Globus pallidus (tissue), 1 donor: Measurements from ENCODE around the gene RTN4.

Source experiments
- DNase-seq: peaks from one replicate; pipeline ENCODE4 v3.0.0-alpha.2; 2015; ENCODE audit warnings: low spot score

Gene RTN4

DNA sequence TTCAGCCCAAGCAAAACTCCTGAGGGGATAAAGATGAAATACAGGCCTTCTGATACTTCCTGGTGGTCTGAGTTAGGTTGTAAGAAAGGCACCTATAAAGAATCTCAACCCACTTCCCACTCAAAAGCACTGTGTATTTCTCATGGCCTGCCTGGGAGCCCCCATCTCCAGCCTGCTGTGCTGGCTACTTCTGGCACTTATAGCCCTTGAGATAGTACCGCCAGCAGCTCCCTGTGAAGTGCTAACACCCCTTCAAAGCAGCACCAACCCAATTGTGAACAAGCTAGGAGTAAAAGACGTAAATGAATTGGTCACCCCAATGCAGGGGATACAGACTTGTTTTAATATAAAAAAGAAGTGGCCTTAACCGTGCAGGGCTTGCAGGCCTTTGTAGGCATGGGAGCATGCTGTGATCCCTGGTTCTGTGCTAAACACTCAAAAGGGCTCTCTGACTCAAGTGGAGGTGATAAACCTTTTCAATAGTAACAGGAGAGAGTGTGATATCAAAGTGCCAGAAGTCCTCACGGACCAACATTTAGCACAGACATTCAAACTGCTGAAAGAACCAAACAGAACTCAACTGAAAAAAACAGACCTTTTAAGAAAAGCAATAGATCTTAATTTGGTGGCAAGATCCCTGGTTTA lies 80.8 kb downstream of the RTN4 start:
- no peak for DNase-seq

DNA sequence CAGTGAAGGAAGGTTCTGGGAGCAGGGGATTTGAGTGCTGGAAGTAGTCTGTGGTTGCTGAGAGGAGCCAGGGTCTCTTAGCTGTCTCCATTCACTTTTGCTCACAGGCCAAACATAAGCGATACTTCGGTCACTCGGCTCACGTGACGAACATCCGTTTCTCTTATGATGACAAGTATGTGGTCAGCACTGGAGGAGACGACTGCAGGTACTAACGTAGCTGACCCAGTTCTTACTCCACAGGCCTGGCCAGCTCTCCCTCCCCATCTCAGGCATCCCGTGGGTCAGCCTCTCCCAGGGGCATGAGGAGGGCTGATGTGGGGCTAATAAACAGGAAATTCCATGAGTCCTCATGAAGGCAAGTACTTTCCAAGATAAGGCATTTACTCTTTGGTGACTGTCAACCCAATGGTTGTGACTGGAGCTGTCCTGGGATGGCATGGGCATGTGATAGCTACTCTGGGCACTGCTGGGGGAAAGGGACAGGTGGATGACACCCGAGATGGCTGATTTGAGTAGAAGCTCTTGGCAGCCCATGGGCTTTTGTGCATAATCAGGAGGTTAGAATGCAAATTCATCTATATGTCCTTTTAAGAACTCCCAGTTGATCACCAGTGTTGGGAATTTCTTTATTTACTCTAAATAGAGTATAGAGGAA lies 81.6 kb downstream of the RTN4 start:
- no peak for DNase-seq

DNA sequence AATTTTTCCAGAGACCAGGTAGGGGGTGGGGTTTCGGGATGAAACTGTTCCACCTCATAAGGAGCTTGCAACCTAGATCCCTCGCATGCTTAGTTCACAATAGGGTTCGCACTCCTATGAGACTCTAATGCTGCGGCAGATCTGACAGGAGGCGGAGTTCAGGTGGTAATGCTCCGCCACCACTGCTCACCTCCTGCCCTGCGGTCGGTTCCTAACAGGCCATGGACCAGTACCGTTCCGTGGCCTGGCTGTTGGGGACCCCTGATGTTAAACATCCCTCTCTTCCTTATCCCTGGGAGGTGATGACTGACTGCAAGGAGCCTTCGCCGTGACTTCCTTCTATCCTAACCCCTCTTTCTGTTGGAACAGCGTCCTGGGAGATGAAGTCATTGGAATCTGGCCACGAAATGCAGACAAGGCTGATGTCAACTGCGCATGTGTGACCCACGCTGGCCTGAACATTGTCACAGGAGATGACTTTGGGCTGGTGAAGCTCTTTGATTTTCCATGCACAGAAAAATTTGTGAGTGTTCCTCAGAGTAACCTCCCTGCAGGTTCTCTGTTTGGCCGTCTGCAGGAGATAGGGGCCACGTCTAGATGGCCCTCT lies 82.4 kb downstream of the RTN4 start:
- DNase-seq = peak; percentile 45

DNA sequence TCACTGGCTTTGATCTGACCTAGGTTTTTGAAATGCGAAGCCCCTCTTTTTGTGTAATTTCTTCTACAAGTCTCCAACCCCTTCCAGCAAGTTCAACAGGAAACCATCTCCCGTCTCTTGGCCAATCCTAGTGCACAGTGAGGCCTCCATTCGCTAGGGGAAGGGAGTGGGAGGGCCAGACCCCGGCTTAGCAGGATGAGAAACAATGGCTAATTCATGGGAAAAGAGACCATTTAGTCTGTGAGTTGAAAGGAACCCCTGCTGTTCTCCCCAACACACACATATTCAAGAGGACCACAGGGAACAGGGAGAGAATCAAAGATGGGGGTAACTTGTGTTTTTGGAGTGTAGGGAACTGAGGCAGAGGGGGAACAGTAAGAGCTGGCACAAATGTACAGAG lies 83.0 kb downstream of the RTN4 start:
- peak; percentile 63 for DNase-seq

DNA sequence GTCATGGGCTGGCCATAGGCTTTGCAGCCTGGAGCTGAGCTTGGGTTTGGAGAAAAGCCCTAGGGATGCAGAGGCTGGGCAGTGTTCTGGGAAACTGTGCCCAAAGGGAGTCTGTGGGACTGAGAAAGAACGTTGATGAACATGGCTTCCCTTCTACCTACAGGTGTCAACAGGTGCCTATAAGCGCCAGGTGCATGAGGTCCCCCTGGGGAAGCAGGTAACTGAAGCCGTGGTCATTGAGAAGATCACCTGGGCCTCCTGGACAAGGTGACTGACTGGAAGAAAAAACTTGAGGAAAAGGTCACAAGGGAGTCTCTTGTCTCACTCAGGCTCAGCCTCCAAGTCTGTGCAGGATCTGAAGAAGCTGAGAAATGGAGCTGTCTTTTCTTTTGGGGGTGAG lies 83.4 kb downstream of the RTN4 start:
- DNase-seq = no peak

DNA sequence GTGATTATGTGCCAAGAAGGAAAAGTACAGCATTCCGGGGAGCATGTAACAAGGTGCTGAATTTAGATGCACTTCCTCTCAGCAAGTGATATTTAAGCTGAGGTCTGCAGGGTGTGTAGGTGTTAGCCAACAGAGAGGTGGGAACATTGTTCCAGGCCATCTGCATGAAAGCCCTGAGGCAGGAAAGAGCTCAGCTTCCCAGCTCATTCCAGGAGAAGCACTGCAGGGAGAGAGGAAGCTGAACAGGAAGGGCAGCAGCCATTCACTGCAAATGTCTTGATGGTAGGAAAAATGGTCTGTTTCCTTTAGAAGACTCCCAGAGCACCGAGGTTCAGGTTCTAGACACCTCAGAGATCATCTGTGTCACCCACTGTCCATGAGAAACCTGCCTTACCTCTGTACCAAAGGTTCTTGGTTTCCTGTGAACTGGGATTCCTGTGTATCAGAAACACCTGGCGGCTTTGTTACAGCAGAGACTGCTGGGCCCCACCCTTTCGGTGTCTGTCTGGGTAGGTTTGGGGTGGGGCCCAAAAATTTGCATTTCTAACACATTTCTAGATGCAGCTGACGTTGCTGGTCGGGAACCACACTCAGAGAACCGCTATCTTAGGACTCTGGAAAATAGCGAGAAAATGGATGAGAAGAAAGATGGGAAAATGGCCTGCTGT lies 84.0 kb downstream of the RTN4 start:
- DNase-seq = no peak

DNA sequence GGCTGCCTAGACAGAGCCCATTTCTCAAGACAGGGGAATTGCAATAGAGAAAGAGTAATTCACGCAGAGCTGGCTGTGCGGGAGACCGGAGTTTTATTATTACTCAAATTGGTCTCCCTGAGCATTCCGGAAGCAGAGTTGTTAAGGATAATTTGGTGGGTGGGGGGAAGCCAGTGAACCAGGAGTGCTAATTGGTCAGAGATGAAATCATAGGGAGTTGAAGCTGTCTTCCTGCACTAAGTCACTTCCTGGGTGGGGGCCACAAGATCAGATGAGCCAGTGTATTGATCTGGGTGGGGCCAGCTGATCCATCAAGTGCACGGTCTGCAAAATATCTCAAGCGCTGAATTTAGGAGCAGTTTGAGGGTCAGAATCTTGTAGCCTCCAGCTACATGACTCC lies 84.8 kb downstream of the RTN4 start:
- no peak for DNase-seq

DNA sequence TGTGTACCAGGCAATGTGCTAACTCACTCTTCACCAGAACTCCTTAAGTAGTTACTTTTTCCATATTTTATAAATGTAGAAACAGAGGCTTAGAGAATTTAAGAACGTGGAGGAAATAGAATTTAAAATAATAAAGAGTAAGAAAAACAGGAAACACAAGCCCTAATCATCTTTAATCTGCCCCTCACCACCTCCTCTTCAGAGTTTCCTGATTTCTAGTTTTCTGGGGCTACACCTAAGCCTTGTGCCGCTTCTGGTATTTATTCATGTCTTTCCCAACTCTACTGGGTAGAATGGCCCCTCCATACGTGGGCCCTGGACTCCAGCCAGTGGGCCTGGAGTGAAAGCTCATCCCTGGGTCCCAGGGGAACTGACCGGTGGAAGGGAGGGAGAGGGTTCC lies 85.4 kb downstream of the RTN4 start:
- DNase-seq = no peak

DNA sequence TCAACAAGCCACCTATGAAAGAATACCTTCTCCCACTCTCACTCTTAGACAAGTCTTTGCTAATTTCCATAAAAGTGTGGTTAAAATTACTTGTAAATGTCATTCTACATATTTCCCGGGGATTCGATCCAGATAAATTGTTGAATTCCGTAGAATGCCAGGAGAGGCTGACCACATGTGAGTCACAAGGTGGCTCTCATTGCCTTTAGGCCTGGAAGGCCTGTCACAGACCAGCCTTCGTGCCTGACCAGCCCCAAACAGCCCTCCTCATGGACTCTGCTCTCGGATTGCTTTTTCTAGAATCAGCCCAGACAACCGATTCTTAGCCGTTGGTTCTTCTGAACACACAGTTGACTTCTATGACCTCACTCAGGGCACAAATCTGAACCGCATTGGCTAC lies 86.0 kb downstream of the RTN4 start:
- no peak for DNase-seq

DNA sequence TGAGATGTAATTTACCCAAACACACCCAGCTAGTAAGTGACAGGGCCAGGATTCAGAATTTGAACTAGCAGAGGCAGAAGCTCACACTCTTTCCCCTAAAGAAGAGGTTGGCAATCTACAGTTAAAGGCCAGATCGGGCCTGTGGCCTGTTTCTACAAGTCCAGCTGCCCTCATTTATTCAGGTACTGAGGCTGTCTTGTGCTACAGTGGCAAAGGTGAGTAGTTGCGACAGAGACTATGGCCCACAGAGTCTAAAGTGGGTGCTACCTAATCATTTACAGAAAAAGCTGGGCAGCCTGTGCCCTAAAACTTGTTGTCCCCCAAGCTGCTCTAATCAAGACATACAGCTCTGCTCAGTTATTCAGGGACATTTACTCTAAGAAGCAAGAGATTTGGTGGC lies 86.8 kb downstream of the RTN4 start:
- DNase-seq = no peak

DNA sequence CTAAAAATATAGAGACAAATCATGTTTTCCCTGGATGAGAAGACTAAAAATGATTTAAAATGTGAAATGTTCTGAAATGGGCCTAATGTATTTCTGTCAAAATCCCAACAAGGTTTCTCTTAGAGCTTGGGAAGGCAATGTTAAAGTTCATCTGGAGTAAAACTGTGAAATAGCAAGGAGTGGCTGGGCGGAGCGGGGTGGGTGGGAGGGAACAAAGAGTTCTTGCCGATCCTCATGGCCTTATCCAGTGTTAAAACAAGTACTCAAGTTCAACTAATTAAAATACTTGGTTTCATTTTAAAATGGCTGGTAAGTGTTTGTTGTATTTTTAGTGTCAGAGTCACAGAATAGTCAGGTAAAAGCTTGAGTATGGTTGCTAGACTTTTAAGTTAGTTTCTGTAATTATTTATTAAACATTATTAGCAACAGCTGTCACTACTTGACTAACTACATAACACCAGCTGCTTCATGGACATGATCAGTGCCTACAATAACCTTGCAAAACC lies 87.3 kb downstream of the RTN4 start:
- no peak for DNase-seq

DNA sequence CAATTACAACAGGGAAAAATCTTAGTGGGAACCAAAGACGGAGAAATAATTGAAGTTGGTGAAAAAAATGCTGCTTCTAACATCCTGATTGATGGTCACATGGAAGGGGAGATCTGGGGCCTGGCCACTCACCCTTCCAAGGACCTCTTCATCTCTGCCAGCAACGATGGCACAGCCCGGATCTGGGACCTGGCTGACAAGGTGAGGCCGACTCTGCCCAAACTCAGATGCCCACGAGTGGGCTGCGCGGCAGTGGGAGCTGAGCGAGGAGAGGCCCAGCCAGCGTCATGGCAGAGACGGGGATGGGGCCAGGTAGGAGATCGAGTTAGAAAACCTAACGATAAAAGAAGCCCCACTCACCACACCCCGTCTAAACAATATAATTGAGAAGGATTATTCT lies 87.7 kb downstream of the RTN4 start:
- DNase-seq = no peak

DNA sequence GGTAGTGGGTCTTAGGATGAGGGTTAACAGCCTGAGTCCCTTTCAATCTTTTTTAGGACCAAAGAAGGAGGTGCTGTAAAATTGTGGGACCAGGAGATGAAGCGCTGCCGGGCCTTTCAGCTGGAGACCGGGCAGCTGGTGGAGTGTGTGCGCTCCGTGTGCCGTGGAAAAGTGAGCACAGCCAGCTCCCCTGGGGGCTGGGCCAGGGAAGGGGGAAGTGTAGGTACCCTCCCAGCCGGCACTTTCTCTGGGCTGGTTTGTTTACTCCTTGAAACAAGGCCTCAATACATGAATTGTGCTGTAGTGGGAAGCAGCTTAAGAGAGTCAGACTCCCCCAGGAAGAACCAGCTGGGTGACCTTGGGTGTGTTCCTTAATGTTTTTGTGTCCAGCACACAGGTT lies 90.1 kb downstream of the RTN4 start:
- no peak for DNase-seq

DNA sequence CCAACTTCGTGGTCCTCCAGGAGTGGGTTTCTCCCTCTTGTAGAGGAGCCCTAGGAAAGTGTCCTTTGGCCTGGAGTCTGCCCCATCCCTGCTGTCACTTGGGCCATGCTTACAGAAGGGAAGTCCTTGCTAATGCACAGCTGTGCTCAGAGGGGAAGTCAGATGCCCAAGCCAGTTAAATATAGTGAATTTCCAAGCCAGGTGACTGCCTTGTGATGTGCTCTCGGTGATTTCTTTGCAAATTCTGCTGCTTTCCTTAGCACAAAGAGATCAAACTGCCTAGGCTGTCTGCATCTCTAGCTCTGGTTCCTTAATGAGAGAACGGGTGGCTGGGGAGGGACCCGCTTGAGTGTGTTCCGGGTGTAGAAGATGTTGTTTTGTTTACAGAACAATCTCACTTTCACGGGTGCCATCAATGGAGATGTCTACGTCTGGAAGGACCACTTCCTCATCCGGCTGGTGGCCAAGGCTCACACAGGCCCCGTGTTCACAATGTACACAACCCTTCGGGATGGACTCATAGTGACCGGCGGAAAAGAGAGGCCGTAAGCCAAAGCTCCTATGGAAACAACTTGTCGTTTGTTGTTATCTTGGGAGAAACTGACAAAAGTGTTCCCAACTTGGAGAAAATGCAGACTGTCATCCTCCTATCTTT lies 91.4 kb downstream of the RTN4 start:
- no peak for DNase-seq

DNA sequence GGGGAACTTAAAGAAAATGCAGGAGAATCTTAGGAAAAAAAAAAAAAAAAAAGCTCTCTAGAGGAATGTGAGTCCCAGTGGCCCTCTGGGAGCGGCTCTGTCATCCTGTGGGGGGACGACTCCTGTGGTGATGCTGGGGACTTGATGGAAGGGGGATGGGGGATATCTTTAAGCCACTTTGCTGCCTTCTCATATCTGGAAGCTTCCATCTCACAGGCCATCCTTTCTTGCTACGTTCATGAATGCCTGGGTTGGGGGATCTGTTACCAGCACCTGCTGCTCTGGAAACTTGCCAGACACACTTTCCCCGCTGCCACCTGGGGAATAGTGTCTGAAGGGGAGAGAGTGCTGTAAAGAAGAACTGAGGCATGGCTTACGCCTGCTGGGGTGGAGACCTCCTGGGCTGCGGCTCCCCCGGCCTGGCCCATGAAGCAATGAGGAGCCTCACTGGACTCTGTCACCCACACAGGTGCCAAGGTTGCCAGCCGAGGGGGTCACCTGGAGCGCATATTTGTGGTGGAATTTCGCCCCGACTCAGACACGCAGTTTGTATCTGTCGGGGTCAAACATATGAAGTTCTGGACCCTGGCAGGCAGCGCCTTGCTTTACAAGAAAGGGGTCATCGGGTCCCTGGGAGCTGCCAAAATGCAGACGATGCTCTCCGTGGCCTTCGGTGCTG lies 92.8 kb downstream of the RTN4 start:
- no peak for DNase-seq

DNA sequence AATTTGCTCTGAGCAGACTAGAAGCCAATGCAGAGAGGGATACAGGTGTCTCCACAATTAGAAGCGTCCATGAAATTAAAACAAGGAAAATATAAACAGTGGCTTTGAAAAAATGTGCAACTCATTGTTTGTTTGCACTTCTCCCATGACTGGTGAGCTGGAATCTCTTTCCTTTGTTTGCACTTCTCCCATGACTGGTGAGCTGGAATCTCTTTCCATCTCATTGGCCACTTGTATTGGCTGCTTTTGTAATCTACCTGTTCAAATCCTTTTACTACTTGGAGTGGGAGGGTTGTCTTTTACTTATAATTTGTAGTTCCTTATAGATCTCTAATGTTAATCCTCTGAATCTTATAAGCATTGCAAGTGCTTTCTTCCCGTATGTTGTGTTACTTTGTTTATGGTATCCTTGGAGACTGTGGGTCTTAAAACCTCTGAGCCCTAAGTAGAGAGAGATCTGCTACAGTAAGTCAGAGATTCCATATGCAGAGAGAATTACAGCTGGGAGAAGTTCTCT lies 94.1 kb downstream of the RTN4 start:
- no peak for DNase-seq

DNA sequence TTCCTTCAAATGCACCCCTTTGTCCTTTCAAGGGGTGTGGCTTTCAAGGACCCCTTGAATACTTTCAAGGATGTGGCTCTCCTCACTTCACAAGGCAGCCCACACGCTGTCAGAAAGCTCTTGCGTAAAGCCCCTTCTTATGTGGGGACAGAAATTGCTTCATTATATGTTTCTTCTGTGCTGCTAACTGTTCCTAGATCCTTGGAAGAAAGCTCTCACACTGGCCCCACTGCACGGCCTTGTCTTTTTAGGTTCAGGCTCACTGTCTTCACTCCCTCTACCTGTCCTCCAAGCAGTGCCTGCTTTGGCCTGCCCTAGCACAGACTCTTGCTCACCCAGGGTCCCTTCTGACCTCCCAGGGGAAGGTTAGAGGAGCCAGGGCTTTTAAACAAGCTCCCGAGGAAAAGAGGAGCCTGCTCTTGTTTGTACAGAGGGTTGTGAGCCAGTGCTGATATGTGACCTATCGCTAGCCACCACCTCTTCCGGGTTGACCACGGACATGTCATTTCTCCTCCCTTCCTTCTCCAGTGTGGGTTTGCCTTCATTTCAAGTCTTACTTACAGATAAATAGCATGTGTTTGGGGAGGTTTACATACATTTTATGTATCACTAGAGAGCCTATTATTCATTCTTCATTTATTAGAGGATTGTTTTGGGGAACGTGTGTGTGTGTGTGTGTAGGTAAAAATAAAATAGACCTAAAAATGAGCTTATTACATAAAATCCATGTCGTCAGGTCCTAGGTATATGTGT lies 94.7 kb downstream of the RTN4 start:
- DNase-seq = no peak

DNA sequence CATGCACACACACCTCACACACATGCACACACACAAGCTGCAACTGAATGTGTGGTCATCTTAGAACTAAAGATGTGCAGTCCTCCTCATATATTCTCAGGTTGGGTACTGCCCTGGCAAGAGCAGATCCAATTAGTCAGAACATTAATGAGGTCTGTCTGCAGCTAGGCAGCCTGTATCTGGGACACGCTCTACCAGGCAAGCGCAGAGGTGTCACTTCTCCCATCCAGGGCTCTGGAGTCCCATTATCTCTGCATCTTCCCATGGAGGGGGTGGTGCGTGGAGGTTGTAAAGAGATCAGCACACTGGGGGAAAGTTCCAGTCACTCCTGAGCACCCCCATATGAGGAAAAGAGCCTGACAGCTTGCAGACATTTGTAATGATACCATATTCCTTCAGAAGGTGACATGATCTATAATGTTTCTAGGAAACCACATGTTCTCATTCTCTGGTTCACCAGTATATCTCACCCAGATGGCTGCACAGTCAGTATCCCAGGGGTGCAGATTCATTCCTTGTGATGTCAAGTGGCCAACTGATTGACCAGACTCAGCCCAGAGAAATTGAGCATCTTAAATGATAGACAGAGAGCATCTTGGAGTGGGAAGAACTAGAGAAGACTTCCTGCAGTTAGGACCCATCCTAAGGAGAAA lies 95.4 kb downstream of the RTN4 start:
- no peak for DNase-seq

DNA sequence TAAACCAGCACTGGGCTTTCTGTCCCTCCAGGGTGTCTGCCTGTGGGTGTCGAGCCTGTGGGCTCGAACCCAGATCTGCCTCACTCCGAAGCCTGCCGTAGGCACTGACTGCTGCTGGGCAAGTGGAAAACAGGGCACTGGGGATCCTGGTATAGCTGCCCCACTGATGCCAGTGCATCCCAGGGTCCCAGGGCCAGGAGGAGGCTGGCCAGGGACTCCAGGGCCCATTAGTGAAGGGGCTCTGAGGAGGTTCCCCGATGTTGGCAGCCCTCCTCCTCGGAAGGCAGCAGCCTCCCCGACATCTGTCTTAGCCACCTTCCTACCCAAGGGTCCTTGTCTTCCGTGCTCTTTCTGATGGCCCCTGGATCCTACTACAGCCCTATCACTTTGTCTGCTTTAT lies 96.1 kb downstream of the RTN4 start:
- DNase-seq = no peak

DNA sequence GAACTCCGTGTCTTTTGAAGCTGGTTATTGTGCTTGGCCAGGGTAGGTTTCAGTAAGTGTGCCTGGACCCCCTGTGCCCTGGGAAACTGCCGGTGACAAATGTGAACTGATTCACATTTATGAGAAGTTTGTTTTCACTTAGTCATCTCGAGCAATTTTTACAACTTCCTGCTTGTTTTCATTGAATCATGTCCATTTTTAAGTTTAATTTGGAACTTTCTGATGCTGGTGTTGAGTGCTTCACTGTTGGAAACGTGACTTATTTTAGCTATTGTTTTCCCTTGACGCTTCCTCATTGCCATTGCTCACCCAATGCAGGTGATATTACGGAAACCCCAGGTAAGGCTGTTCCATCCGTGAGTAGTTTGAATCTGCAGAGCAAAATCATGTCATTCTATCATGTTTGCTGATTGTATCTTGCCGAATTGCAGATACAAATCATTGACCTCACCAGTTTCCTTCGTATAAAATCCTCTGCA lies 97.2 kb downstream of the RTN4 start:
- no peak for DNase-seq
